ENCODE results near the gene P2RY14. TPM values are rescaled to one million over a fixed set of nuclear protein-coding genes. Genes with fewer than 3 reads are reported as not detected.

P2RY14 gene
- total and polyA plus RNA-seq, 10 of the 15 experiments (the other 5 are each of a cell fraction or from before 2014, with no cell fraction given): 0.06 to 0.37 (median 0.28) TPM; not detected in 7

DNA sequence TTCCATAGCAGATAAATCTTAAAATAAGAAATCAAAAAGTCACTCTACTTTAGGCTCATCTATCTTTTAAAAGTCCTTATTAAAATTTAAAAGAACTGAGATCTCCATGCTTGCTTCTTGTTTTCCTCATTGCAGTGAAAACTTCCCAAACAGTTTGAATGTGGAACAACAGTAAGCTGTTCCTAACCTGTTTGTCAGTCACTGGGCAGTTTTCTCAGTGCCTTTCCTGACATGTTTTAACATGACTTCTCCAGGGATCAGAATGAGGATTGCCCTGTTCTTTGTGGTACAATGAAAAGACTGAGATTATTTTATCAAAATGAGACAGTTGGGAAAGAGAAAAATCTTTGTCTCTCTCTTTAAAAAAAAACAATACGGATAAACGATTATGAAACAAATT lies 37.5 kb upstream of the P2RY14 start:
- no TSS peak for BruUV-seq (replicated peaks)
- H3K4me2 ChIP-seq (ENCODE audit: control insufficient read depth, insufficient read depth): no peak overlapping the region
- H3K27ac ChIP-seq (ENCODE audit: control insufficient read depth, insufficient read depth): no peak overlapping the region
- intact Hi-C loops (cut with micrococcal nuclease; ENCODE audit: unreplicated experiment): no loop called here
- WGBS (ENCODE audit: insufficient coverage, insufficient replicate concordance, low lambda C conversion rate, missing lambda C conversion rate): 96% methylated on average over 2 of the region's 2 CpGs
- no peak overlapping the region for H3K4me3 ChIP-seq
- H3K79me2 ChIP-seq (ENCODE audit: control insufficient read depth, insufficient read depth, low read length): no peaks in the 10 kb centered on the region
- CTCF ChIA-PET: no interaction called here
- TF ChIP-seq IRF4 (IDR thresholded peaks at IDR 0.05; ENCODE audit: low read depth, low read length): no peak
- TF ChIP-seq ZBTB33 (IDR thresholded peaks at IDR 0.05): no peak
- no peak for TF ChIP-seq NR2F1 (conservative IDR thresholded peaks at IDR 0.05)
- TF ChIP-seq RCOR1 (conservative IDR thresholded peaks at IDR 0.05; ENCODE audit: low read depth, low read length): no peak
- TF ChIP-seq SIX5 (IDR thresholded peaks at IDR 0.05; ENCODE audit: low read depth, low read length, severe bottlenecking): no peak
- TF ChIP-seq RBBP5 (conservative IDR thresholded peaks at IDR 0.05): no peak
- TF ChIP-seq ZZZ3 (IDR thresholded peaks at IDR 0.05; ENCODE audit: control insufficient read depth, insufficient read length, low read depth): no peak
- TF ChIP-seq, protein P1, sequence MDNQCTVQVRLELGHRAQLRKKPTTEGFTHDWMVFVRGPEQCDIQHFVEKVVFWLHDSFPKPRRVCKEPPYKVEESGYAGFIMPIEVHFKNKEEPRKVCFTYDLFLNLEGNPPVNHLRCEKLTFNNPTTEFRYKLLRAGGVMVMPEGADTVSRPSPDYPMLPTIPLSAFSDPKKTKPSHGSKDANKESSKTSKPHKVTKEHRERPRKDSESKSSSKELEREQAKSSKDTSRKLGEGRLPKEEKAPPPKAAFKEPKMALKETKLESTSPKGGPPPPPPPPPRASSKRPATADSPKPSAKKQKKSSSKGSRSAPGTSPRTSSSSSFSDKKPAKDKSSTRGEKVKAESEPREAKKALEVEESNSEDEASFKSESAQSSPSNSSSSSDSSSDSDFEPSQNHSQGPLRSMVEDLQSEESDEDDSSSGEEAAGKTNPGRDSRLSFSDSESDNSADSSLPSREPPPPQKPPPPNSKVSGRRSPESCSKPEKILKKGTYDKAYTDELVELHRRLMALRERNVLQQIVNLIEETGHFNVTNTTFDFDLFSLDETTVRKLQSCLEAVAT (IDR thresholded peaks at IDR 0.05): no peak
- TF ChIP-seq BCLAF1 (IDR thresholded peaks at IDR 0.05): no peak
- no peak for TF ChIP-seq DPF2 (IDR thresholded peaks at IDR 0.05)
- TF ChIP-seq PML (IDR thresholded peaks at IDR 0.05; ENCODE audit: low read length): no peak
- no peak for TF ChIP-seq YBX1 (IDR thresholded peaks at IDR 0.05)
- no peak for TF ChIP-seq YY1 (IDR thresholded peaks at IDR 0.05; ENCODE audit: low read depth, low read length)
- TF ChIP-seq KLF5 (IDR thresholded peaks at IDR 0.05; ENCODE audit: partially characterized antibody): no peak
- TF ChIP-seq, protein P2, sequence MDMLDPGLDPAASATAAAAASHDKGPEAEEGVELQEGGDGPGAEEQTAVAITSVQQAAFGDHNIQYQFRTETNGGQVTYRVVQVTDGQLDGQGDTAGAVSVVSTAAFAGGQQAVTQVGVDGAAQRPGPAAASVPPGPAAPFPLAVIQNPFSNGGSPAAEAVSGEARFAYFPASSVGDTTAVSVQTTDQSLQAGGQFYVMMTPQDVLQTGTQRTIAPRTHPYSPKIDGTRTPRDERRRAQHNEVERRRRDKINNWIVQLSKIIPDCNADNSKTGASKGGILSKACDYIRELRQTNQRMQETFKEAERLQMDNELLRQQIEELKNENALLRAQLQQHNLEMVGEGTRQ (IDR thresholded peaks at IDR 0.05; ENCODE audit: borderline replicate concordance, low read depth, low read length): no peak
- no peak for TF ChIP-seq SPI1 (IDR thresholded peaks at IDR 0.05; ENCODE audit: borderline replicate concordance, insufficient read depth, low read depth, low read length)
- TF ChIP-seq MEF2A (IDR thresholded peaks at IDR 0.05; ENCODE audit: insufficient read depth, low read depth, low read length): no peak
- no peak for TF ChIP-seq CEBPB (IDR thresholded peaks at IDR 0.05; ENCODE audit: borderline replicate concordance in 1 of 2, low read depth in 2 of 2, low read length in 2 of 2)
- no peaks in the 10 kb centered on the region; a peak in 1 of 4 replicates for H3K27me3 ChIP-seq (replicated peaks in 1 of 2; ENCODE audit: control insufficient read depth in 2 of 2, insufficient read depth in 2 of 2, low read length in 1 of 2)
- RAD21 ChIA-PET (ENCODE audit: unreplicated experiment): no interaction called here
- FAIRE-seq (no peak), DNase-seq (ENCODE audit: low read depth, low spot score) (no peak), ATAC-seq (no peak)
- no peaks in the 10 kb centered on the region for H3K36me3 ChIP-seq (ENCODE audit: control insufficient read depth in 2 of 2, insufficient read depth in 2 of 2, low read length in 1 of 2)
- H3K4me1 ChIP-seq (ENCODE audit: control insufficient read depth, insufficient read depth, low read length): no peaks in the 10 kb centered on the region
- POLR2A ChIA-PET: no interaction called here
- H3K9me3 ChIP-seq (replicated peaks; ENCODE audit: control insufficient read depth, insufficient read depth, low read length): no peaks in the 10 kb centered on the region
- in situ Hi-C loops (cut with MboI): no loop called here
- no peaks in the 10 kb centered on the region for H4K20me1 ChIP-seq (ENCODE audit: control insufficient read depth, insufficient read depth)
- H2AFZ ChIP-seq (ENCODE audit: control insufficient read depth, low read depth, low read length): no peak overlapping the region
- SMC1A ChIA-PET (ENCODE audit: uncharacterized antibody, unreplicated experiment): no interaction called here
- no peak overlapping the region for H3K9ac ChIP-seq (ENCODE audit: control insufficient read depth, insufficient read depth, low read length)

Measured in GM12878 (cell line).